Activated CD4-positive, alpha-beta T cell treated with anti-CD3 and anti-CD28 coated beads, Interleukin-2, amount 50 U/mL, for 48 hours (primary cell): ENCODE results near the gene PARD6G.

Experiments
- DNase-seq, 2 experiments: peaks; one replicate each; pipeline ENCODE4 v3.0.0-alpha.2; 2020

PARD6G gene

GRCh38 chr18:80247393-80247841, at the start of gene PARD6G:
TSS of gene PARD6G (minus strand) at chr18:80247514. CDS start at chr18:80247348, 166 bp downstream.
- DNase-seq, result peak; percentile 59 to 63

- DNase-seq, result peak; percentile 49 to 50
These were observed 15.1 kb upstream of the PARD6G start for GRCh38 chr18:80262241-80263033.

- DNase-seq, result no peak
These were observed 12.3 kb upstream of the PARD6G start for GRCh38 chr18:80259610-80260009.

- DNase-seq, result no peak
These were observed 11.3 kb upstream of the PARD6G start for GRCh38 chr18:80258640-80259039.

- peak; percentile 74 to 80 for DNase-seq
These were observed 10.5 kb upstream of the PARD6G start for GRCh38 chr18:80257579-80258543.

GRCh38 chr18:80254971-80255500, 7.7 kb upstream of the PARD6G start:
- DNase-seq, result no peak

GRCh38 chr18:80253871-80254492, 6.7 kb upstream of the PARD6G start:
- peak; percentile 15 to 20 for DNase-seq

GRCh38 chr18:80253236-80253635, 5.9 kb upstream of the PARD6G start:
- no peak for DNase-seq

- no peak for DNase-seq
These were observed 4.8 kb upstream of the PARD6G start for GRCh38 chr18:80252136-80252535.

GRCh38 chr18:80251700-80252099, 4.4 kb upstream of the PARD6G start:
- no peak for DNase-seq

GRCh38 chr18:80250740-80251364, 3.5 kb upstream of the PARD6G start:
- DNase-seq, result no peak

GRCh38 chr18:80249217-80250093, 2.1 kb upstream of the PARD6G start:
- DNase-seq, result no peak

- peak in 1 of 2 experiments; percentile 23 for DNase-seq
These were observed 595 bp downstream of the PARD6G start for GRCh38 chr18:80246445-80247392.

- DNase-seq, result no peak
These were observed 1.4 kb downstream of the PARD6G start for GRCh38 chr18:80245781-80246444.

GRCh38 chr18:80244956-80245730, 2.2 kb downstream of the PARD6G start:
- DNase-seq, result no peak

GRCh38 chr18:80244167-80244566, 3.1 kb downstream of the PARD6G start:
- no peak for DNase-seq

- no peak for DNase-seq
These were observed 4.1 kb downstream of the PARD6G start for GRCh38 chr18:80243204-80243603.

- no peak for DNase-seq
These were observed 5.2 kb downstream of the PARD6G start for GRCh38 chr18:80241919-80242777.
